H1 (cell line): ENCODE data around the gene METRNL. TPM values are rescaled to one million over a fixed set of nuclear protein-coding genes. Genes with fewer than 3 reads are reported as not detected.

Source experiments
- CEBPB ChIP-seq: IDR thresholded peaks from 2 replicates; pipeline ENCODE4 v1.6.1; 2012; ENCODE audit warnings: low read depth, low read length
- CHD2 ChIP-seq: IDR thresholded peaks from 2 replicates; pipeline ENCODE4 v1.6.1; 2012; ENCODE audit warnings: low read length, improper control_type of control experiment
- EGR1 ChIP-seq: IDR thresholded peaks from 2 replicates; pipeline ENCODE4 v1.6.1; 2011; ENCODE audit warnings: low read depth, low read length, borderline replicate concordance
- polyA plus RNA-seq, 7 experiments: library from polyadenylated mRNA; depleted of rRNA in 3 of 7; stranded (reverse) in 5 of 7; unstranded in 2 of 7; fragments of >200 nt in 5 of 7; fragments of 200-250 nt in 2 of 7; gene quantifications; 1 replicate in 5 of 7; 2 replicates in 1 of 7; 4 replicates in 1 of 7; pipeline versions ENCODE4 v1.2.1 to v1.2.3, GENCODE V29; 2011 to 2013; ENCODE audit warnings: missing spikeins in 2 of 7, mixed read lengths in 2 of 7
- total RNA-seq: library from RNA; stranded (reverse); fragmentation: NEBNext Ultra II Directional; extraction: Animal tissue kit (Norgen Biotek cat#: 25700); gene quantifications from 2 replicates; pipeline ENCODE4 v1.2.1, GENCODE V29; 2021
- TF ChIP-seq, protein P1 (sequence below): IDR thresholded peaks from 2 replicates; pipeline ENCODE4 v1.6.1; 2011; ENCODE audit warnings: low read length, improper control_type of control experiment

METRNL gene
- total and polyA plus RNA-seq, 2 of the 8 experiments (the other 6 are each of a cell fraction or from before 2014, with no cell fraction given): 13.9 to 14.2 TPM

DNA sequence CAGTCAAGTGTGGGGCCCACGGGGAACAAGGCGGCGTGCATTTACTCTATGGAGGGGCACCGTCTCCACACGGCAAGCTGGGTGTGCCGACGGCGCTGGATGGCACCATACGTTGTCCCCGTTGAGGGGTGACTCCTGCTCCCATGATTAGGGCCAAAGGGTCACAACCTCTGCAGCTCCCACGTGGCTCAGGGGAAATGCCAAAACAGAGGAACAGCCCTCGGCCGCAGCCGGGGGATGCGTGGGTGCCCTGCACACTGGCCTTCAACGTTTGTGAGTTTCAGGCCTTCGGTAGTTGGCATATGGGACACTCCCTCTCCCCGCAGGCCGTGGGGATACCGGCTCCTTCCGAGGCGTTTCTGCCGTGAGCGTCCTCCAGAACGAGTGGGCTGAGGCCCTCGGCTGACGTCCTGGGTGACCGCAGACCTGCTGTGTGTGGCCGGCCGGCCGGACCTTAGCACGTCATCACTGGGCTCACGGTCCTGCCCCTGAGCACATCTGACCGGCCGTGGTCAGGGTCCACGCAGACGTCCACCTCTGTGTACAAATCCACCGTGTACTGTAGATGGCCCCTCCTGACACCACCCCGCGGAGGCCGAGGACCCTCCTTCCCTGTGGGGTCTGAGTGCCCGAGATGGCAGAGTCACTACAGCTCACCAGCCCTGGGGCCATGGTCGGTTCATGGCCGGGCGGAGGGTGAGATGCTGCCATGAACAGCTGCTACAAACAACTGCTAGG is 4.8 kb upstream of the METRNL start (continued):
- TF ChIP-seq, protein P1, sequence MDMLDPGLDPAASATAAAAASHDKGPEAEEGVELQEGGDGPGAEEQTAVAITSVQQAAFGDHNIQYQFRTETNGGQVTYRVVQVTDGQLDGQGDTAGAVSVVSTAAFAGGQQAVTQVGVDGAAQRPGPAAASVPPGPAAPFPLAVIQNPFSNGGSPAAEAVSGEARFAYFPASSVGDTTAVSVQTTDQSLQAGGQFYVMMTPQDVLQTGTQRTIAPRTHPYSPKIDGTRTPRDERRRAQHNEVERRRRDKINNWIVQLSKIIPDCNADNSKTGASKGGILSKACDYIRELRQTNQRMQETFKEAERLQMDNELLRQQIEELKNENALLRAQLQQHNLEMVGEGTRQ: no peak
- no peak for TF ChIP-seq EGR1
- TF ChIP-seq CHD2: no peak
- TF ChIP-seq CEBPB: no peak
- TF ChIP-seq, all 59 proteins: peak for 0
